Endodermal cell (in vitro differentiated cells): ENCODE data around the gene CPN2. TPM values are rescaled to one million over a fixed set of nuclear protein-coding genes. Genes with fewer than 3 reads are reported as not detected.
A peak's percentile ranks its signal among the peaks of the same experiment; 100 is the strongest.

ENCODE experiments used
- DNase-seq: peaks from one replicate; pipeline ENCODE4 v3.0.0-alpha.2; 2017
- H3K27ac ChIP-seq: 2 replicates; pipeline ENCODE4 v1.5.1; 2013; ENCODE audit warnings: mild to moderate bottlenecking, low read depth, low read length, moderate library complexity
- H3K27me3 ChIP-seq: 2 replicates; pipeline ENCODE4 v1.6.1; 2013; ENCODE audit warnings: mild to moderate bottlenecking, low read length, moderate library complexity; ENCODE audit not compliant: insufficient read depth, control insufficient read depth, poor library complexity, severe bottlenecking
- H3K36me3 ChIP-seq: 2 replicates; pipeline ENCODE4 v1.7.0; 2013; ENCODE audit warnings: mild to moderate bottlenecking, low read length, moderate library complexity; ENCODE audit not compliant: control insufficient read depth, insufficient read depth
- H3K4me1 ChIP-seq: one replicate; pipeline ENCODE4 v1.7.0; 2013; ENCODE audit warnings: low read length; ENCODE audit not compliant: control insufficient read depth, insufficient read depth
- H3K4me3 ChIP-seq: 2 replicates; pipeline ENCODE4 v1.5.1; 2013; ENCODE audit warnings: mild to moderate bottlenecking, low read length, moderate library complexity
- H3K9ac ChIP-seq: 2 replicates; pipeline ENCODE4 v1.6.1; 2013; ENCODE audit warnings: mild to moderate bottlenecking, low read length, moderate library complexity; ENCODE audit not compliant: poor library complexity, severe bottlenecking; ENCODE audit errors: extremely low read depth
- H3K9me3 ChIP-seq: 2 replicates; pipeline ENCODE4 v1.6.1; 2013; ENCODE audit warnings: mild to moderate bottlenecking, low read length, moderate library complexity; ENCODE audit not compliant: control insufficient read depth
- H3K27ac Mint-ChIP-seq: 2 replicates; pipeline ENCODE4 v1.8.0; 2020; ENCODE audit warnings: mixed read lengths
- H3K27me3 Mint-ChIP-seq: 2 replicates; pipeline ENCODE4 v1.8.0; 2021; ENCODE audit warnings: mild to moderate bottlenecking, mixed read lengths; ENCODE audit not compliant: insufficient read depth
- H3K36me3 Mint-ChIP-seq: 2 replicates; pipeline ENCODE4 v1.8.0; 2020; ENCODE audit warnings: low read depth, mixed read lengths
- H3K4me1 Mint-ChIP-seq: 2 replicates; pipeline ENCODE4 v1.8.0; 2020; ENCODE audit warnings: mixed read lengths
- H3K4me3 Mint-ChIP-seq: 2 replicates; pipeline ENCODE4 v1.8.0; 2020; ENCODE audit warnings: mild to moderate bottlenecking, moderate library complexity, mixed read lengths
- H3K9me3 Mint-ChIP-seq: 2 replicates; pipeline ENCODE4 v1.8.0; 2020; ENCODE audit warnings: mild to moderate bottlenecking, mixed read lengths
- WGBS, 2 experiments: methylation state at CpG; one replicate each; pipeline versions ENCODE4 v1.1.5 to v1.1.7; 2013; ENCODE audit warnings: missing lambda C conversion rate in 2 of 2, mixed read lengths in 1 of 2; ENCODE audit not compliant: insufficient coverage in 1 of 2, insufficient read length in 1 of 2; 5-methylcytosine and 5-hydroxymethylcytosine counted together
- total RNA-seq, 2 donors: library from RNA; stranded (reverse); fragmentation: NEBNext Ultra II Directional in 1 of 2; extraction: Animal tissue kit (Norgen Biotek cat#: 25700) in 1 of 2; gene quantifications; 2 replicates in 1 of 2; 3 replicates in 1 of 2; pipeline ENCODE4 v1.2.1, GENCODE V29; 2021
- TF ChIP-seq, protein P1 (sequence below): fragments of 200-600 bp; sonication (generic); conservative IDR thresholded peaks from 2 replicates; pipeline ENCODE4 v1.5.0; 2021; ENCODE audit warnings: antibody characterized with exemption, mild to moderate bottlenecking

The CPN2 gene
- total RNA-seq, 2 donors from 2014 or later = 0.22 TPM; not detected in 1

- Histone ChIP-seq H3K4me1 (no peaks in the 10 kb centered on the region), H3K27ac (no peak overlapping the region), H3K4me3 (no peak overlapping the region), H3K36me3 (no peaks in the 10 kb centered on the region), H3K9ac (no peak overlapping the region), H3K9me3 (peaks cover 32% of the 10 kb centered on the region), H3K27me3 (peaks cover 12% of the 10 kb centered on the region)
- Mint-ChIP-seq H3K27me3 (peaks cover 24% of the 10 kb centered on the region), H3K27ac (peak overlapping the region; percentile 76), H3K36me3 (peaks cover 10% of the 10 kb centered on the region), H3K9me3 (peaks cover 46% of the 10 kb centered on the region), H3K4me1 (peaks cover 17% of the 10 kb centered on the region), H3K4me3 (peak overlapping the region; percentile 17)
- TF ChIP-seq, protein P1, sequence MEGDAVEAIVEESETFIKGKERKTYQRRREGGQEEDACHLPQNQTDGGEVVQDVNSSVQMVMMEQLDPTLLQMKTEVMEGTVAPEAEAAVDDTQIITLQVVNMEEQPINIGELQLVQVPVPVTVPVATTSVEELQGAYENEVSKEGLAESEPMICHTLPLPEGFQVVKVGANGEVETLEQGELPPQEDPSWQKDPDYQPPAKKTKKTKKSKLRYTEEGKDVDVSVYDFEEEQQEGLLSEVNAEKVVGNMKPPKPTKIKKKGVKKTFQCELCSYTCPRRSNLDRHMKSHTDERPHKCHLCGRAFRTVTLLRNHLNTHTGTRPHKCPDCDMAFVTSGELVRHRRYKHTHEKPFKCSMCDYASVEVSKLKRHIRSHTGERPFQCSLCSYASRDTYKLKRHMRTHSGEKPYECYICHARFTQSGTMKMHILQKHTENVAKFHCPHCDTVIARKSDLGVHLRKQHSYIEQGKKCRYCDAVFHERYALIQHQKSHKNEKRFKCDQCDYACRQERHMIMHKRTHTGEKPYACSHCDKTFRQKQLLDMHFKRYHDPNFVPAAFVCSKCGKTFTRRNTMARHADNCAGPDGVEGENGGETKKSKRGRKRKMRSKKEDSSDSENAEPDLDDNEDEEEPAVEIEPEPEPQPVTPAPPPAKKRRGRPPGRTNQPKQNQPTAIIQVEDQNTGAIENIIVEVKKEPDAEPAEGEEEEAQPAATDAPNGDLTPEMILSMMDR = no peak
- no peak for DNase-seq
- 81 to 93% methylated on average over 9 to 10 of the region's 10 CpGs for WGBS, 2 experiments
Observed at GRCh38 chr3:194320744-194321243, 30.3 kb downstream of the CPN2 start.

DNA sequence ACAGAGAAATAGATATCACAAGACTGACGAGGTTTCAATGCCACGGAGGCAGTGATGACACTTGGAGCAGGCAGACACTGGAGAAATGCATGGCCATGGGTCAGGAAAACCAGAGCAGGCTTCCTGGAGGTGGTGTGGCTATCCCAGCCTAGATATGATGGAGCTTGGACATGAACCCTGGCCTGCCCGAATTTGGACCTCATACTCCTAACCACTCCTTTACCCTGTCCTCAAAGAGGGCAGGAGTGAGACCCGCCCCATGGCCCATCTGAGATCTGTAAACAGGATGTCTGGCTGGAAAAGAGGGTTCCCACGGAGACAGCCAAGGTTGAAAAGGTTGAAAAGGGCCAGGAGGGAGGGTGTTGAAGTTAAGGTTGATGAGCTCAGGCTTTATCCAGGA, 31.0 kb downstream of the CPN2 start:
- Mint-ChIP-seq H3K4me3 (no peak overlapping the region), H3K4me1 (peaks cover 20% of the 10 kb centered on the region), H3K9me3 (peaks cover 46% of the 10 kb centered on the region), H3K27me3 (peaks cover 25% of the 10 kb centered on the region), H3K27ac (peak overlapping the region; percentile 76), H3K36me3 (peaks cover 10% of the 10 kb centered on the region)
- TF ChIP-seq, protein P1 = no peak
- 91 to 97% methylated on average over 5 of the region's 5 CpGs for WGBS, 2 experiments
- no peaks in the 10 kb centered on the region for H3K4me1 ChIP-seq
- peaks cover 32% of the 10 kb centered on the region for H3K9me3 ChIP-seq
- DNase-seq = no peak
- peaks cover 12% of the 10 kb centered on the region for H3K27me3 ChIP-seq
- H3K27ac ChIP-seq = no peak overlapping the region
- no peaks in the 10 kb centered on the region for H3K36me3 ChIP-seq
- peak overlapping the region; percentile 5 for H3K4me3 ChIP-seq
- H3K9ac ChIP-seq = no peak overlapping the region

- no peak overlapping the region for H3K27ac ChIP-seq
- TF ChIP-seq, protein P1 = no peak
- 85 to 86% methylated on average over 3 of the region's 3 CpGs for WGBS, 2 experiments
- no peaks in the 10 kb centered on the region for H3K4me1 ChIP-seq
- H3K36me3 Mint-ChIP-seq = peaks cover 10% of the 10 kb centered on the region
- no peak overlapping the region for H3K27ac Mint-ChIP-seq
- H3K9ac ChIP-seq = no peak overlapping the region
- peak; percentile 24 for DNase-seq
- peaks cover 27% of the 10 kb centered on the region for H3K27me3 Mint-ChIP-seq
- peaks cover 23% of the 10 kb centered on the region for H3K4me1 Mint-ChIP-seq
- H3K9me3 Mint-ChIP-seq = peaks cover 46% of the 10 kb centered on the region
- no peaks in the 10 kb centered on the region for H3K36me3 ChIP-seq
- H3K9me3 ChIP-seq = peaks cover 27% of the 10 kb centered on the region
- H3K27me3 ChIP-seq = peaks cover 19% of the 10 kb centered on the region
- H3K4me3 ChIP-seq = no peak overlapping the region
- no peak overlapping the region for H3K4me3 Mint-ChIP-seq
Observed at GRCh38 chr3:194318511-194319161, 32.5 kb downstream of the CPN2 start.
